GM19099 (cell line): ENCODE measurements around the gene TNFAIP8L1.
A peak's percentile ranks its signal among the peaks of the same experiment; 100 is the strongest.

Experiments
- POLR2A ChIP-seq: IDR thresholded peaks from 3 replicates; pipeline ENCODE4 v1.6.1; 2011; ENCODE audit warnings: low read depth; ENCODE audit not compliant: insufficient read length; ENCODE audit errors: extremely low read depth

Gene TNFAIP8L1

GRCh38 chr19:4654437-4655361 lies 15.4 kb downstream of the TNFAIP8L1 start:
- TF ChIP-seq POLR2A, result no peak

- TF ChIP-seq POLR2A, result no peak
These were observed 16.8 kb downstream of the TNFAIP8L1 start for GRCh38 chr19:4656102-4656501.

DNA sequence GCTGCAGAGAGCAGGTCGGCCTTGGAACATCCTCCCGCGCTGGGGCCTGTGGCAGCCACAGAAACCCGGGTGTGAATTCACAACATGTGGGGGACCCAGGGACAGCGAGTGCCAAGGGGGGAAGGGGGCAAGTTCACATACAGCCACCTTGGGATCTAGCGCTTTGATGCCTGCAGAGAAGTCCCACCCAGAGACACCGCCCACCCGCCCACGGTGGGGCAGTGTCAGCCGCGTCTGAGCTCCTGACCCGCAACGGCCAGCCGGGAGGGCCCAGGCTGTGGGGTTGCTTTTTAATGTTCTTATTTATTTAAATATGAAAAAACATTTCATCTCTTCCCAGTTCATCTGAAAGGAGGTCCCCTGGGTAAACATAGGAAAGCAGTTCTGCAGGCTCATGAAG lies 17.9 kb downstream of the TNFAIP8L1 start:
- TF ChIP-seq POLR2A, result no peak

DNA sequence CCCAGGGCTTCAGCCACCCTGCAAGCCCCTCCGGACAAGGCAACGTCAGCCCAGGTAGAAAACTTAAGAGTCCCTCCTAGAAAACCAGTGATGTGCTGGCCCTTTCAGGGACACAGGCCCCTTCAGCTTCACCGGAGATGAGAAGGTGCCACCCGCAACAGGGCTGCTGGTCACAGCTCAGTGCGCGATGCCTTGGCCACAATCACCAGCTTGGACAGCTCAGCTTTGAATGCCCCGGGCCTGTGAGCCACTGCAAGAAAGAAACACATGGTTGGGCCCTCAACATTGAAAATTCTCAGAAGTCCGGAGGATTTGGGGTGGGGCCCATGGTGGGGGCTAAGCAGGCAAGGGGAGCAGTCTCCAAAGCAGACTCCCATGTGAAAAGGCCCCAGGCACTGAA lies 18.5 kb downstream of the TNFAIP8L1 start:
- no peak for TF ChIP-seq POLR2A

DNA sequence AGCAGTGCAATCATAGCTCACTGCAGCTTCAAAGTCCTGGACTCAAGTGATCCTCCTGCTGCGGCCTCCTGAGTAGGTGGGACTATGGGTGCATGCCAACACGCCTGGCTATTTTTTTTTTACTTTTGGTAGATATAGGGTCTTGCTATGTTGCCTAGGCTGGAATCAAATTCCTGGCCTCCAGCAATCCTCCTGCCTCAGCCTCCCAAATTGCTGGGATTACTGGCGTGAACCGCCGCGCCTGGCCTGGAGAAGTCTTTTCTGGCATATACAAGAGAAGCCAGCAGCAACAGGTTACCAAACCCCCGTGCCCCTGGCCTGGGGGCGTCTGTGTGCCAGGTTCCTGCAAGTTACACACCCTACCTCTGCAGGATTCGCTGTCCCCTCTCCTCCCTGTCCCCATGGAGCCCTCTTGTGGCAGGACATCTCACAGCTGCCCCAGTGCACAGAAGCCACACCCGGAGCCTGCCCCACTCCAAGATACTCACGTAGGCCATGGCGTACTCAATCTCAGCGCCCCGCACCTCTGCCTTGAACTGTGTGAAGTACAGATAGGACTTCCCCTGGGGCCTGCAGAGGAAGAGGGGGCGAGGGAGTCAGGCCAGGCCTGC lies 21.0 kb downstream of the TNFAIP8L1 start:
- TF ChIP-seq POLR2A, result no peak

- TF ChIP-seq POLR2A, result no peak
These were observed 21.7 kb downstream of the TNFAIP8L1 start for GRCh38 chr19:4660993-4661392.

GRCh38 chr19:4662020-4662695 lies 22.8 kb downstream of the TNFAIP8L1 start:
- no peak for TF ChIP-seq POLR2A

DNA sequence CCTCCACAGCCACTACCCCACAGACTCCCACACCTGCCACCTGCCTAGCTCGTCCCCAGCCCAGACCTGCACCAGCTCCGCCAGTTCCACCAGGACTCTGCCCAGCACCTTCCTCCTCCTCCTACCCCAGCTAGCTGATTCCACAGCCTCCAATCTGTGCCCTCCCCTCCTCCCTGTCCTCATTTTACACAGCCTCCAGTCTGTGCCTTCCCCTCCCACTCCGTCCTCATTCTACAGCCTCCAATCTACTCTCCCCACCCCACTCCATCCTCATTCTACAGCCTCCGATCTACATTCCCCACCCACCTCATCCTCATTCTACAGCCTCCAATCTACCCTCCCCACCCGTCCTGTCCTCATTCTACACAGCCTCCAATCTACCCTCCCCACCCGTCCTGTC lies 23.5 kb downstream of the TNFAIP8L1 start:
- TF ChIP-seq POLR2A, result no peak

GRCh38 chr19:4664642-4665041 lies 25.3 kb downstream of the TNFAIP8L1 start:
- TF ChIP-seq POLR2A, result no peak

- peak; percentile 85 for TF ChIP-seq POLR2A
These were observed 30.6 kb downstream of the TNFAIP8L1 start, which contains the start of gene MYDGF for GRCh38 chr19:4669723-4670480. Gene MYDGF, minus strand, starts transcription at chr19:4670342. Its CDS starts 8 bp downstream, at chr19:4670334.

DNA sequence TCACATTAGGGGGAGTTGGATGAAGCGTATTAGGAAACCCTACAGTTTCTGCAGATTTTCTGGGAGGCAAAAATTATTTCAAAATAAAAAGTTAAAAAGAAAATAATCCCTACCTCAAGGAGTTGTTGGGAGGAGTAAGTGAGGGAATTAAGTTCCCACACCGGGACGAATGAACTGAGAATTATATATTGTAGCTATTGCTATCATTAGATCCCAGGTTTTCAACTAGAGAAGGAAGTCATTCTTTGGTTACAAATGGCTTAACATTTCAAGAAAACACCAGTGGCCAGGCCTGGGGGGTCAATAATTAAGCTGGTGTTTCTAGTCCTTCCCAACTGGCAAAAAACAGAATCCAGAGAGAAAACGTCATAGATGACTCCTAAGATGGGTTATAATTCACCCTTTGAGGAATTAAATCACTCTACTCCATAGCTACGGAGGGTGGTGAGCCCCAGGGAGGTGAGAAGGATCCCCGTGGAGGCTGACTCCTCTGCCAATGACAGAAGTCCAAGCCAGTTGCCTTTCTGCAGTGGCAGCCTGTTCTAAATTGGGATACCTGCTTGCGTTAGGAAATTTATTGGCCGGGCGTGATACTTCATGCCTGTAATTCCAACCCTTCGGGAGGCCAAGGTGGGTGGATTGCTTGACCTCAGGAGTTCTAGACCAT lies 32.0 kb downstream of the TNFAIP8L1 start:
- no peak for TF ChIP-seq POLR2A

DNA sequence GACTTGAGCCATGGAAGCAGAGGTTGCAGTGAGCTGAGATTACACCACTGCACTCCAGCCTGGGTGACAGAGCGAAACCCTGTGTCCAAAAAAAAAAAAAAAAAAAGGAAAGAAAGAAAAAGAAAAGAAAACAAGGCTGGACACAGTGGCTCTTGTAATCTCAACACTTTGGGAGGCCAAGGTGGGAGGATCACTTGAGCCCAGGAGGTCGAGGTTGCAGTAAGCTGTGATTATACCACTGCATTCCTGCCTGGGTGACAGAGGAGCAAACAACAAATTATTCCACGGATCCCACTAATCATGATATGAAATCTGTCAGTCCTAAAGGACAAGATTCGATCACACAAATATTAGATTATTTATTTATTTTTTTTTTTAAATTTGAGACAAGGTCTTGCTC lies 33.9 kb downstream of the TNFAIP8L1 start:
- no peak for TF ChIP-seq POLR2A

GRCh38 chr19:4673726-4674125 lies 34.4 kb downstream of the TNFAIP8L1 start:
- no peak for TF ChIP-seq POLR2A

DNA sequence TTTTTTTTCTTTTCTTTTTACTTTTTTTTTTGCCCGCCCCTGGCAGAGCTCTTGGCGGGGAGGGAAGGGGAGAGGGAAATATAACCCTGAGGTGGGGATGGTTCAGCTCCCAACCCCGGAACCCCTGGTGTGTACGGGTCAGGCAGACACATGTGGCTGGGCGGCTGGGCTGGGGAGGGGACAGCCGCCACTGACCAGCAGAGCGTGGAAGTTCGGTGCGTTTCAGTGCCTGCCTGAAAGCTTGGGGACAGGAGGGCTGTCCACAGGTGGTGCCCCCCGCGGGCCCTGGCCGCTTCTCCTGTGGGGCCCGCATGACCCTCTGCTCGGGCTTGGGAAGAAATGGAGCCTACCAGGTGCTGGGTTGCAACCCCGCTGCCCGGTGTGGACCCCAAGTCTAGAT lies 36.0 kb downstream of the TNFAIP8L1 start:
- TF ChIP-seq POLR2A, result no peak

GRCh38 chr19:4676955-4677731 lies 37.8 kb downstream of the TNFAIP8L1 start:
- no peak for TF ChIP-seq POLR2A
